HG02840 (cell line): ENCODE results near the gene CES3.

Source experiments
- ATAC-seq: cut with Tn5 transposase; IDR thresholded peaks from one replicate; pipeline ENCODE4 v1.9.1; 2021; ENCODE audit warnings: mild to moderate bottlenecking, moderate library complexity, moderate number of reproducible peaks; ENCODE audit not compliant: unreplicated experiment, low FRiP score

CES3 gene, protein sequence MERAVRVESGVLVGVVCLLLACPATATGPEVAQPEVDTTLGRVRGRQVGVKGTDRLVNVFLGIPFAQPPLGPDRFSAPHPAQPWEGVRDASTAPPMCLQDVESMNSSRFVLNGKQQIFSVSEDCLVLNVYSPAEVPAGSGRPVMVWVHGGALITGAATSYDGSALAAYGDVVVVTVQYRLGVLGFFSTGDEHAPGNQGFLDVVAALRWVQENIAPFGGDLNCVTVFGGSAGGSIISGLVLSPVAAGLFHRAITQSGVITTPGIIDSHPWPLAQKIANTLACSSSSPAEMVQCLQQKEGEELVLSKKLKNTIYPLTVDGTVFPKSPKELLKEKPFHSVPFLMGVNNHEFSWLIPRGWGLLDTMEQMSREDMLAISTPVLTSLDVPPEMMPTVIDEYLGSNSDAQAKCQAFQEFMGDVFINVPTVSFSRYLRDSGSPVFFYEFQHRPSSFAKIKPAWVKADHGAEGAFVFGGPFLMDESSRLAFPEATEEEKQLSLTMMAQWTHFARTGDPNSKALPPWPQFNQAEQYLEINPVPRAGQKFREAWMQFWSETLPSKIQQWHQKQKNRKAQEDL

GRCh38 chr16:66961065-66961744 lies at the start of gene CES3:
Gene CES3, plus strand, starts transcription at chr16:66961266. Its CDS starts 42 bp downstream, at chr16:66961308.
- ATAC-seq: no peak

GRCh38 chr16:66911801-66912200 lies 49.3 kb upstream of the CES3 start:
- ATAC-seq: no peak

GRCh38 chr16:66913081-66913480 lies 48.0 kb upstream of the CES3 start:
- no peak for ATAC-seq

DNA sequence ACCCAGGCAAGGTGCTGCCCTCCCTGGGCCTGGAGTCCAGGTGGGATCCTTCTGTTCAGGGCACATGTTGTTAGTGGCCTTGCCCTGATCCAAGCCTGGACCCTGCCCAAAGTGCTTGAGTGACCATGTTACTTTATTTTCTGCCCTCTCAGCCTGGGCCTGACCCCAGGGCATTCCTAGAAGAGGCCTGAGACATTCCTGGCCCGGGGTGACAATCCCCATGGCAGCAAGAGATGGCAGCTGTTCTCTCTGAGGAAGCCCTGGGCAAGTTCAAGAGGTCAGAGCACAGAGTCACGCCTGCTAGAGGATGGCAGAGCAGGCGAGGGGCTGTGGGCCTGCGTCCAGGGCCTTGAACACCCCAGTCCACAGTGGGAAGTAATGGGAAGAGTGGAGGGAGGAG lies 47.4 kb upstream of the CES3 start:
- ATAC-seq: no peak

DNA sequence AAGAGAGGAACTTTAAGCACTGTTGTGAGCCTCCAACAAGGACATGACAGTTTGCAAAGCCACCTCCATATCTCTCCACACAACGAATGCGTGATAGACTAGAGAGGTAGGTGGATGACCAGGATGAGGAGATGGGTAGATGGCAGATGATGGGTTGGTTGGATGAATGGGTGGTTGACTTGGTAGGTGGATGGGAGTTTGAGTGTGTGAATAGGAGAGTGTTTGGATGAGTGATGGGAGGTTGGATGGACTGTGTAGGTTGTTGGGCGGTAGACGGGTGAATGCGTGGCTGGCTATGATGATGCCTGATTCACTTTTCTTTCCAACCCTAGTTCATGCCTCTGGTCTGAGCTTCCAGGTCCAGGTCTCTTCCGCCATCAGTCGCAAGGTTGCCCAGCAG lies 46.5 kb upstream of the CES3 start:
- ATAC-seq: no peak

DNA sequence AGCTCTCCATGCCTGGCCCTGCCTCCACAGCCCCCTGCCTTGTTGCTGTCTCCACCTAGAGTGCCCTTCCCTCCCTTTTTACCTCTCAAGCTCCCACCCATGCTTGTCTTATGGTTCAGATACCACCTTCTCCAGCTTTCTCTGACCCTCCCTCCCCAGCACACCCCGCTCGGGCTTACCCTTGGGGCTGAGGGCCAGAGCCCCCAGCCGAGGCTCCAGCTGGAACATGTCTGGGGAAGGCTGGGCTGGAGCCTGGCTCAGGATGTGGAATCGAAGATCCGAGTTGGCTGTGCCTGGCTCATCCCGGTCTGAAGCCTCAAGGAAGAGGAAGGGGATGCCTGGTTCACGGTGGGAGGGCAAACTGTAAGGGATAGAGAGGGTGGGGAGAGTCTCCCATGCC lies 46.0 kb upstream of the CES3 start:
- ATAC-seq: no peak

DNA sequence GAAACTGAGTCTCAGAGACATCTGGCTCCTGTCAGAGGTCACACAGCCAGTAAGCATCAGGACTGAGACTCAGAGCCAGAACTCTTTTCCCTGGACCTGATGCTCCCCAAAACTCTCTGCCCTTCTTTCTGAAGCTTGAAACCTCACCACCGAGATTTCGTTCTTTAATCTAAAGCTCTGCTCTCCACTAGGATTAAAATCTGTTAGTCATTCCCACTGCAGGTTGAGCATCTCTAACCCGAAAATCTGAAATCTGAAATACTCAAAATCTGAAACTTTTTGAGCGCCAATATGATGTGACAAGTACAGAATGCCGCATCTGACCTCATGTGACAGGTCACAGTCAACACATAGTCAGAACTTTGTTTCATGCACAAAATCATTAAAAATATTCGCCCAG lies 44.5 kb upstream of the CES3 start:
- ATAC-seq: no peak

DNA sequence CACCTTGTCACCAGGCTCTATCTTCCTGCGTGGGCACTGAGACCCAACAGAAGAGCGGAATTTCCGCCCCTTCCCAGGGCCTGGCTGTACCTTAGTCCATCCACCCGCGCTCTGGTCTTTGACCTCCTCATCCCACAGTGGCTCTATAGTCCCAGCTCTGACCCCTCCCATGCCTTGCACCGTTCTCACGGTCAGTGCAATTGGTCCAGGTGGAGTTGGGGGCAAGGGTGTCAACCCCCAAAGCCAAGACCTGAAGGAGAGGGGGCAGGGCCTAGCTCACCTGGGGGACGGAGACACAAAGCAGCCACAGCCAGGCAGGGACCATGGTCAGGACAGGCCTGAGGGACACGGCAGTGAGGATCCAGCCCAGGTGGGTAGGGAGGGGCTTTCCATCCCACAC lies 43.3 kb upstream of the CES3 start:
- ATAC-seq: no peak

GRCh38 chr16:66918355-66918754 lies 42.7 kb upstream of the CES3 start:
- ATAC-seq: no peak

- no peak for ATAC-seq
These were observed 42.1 kb upstream of the CES3 start, which contains the start of gene CDH16 for GRCh38 chr16:66918803-66919568. Gene CDH16, minus strand, starts transcription at chr16:66918885. Its CDS starts 820 bp downstream, at chr16:66918065.

GRCh38 chr16:66919569-66920298 lies 41.3 kb upstream of the CES3 start:
- ATAC-seq: no peak

DNA sequence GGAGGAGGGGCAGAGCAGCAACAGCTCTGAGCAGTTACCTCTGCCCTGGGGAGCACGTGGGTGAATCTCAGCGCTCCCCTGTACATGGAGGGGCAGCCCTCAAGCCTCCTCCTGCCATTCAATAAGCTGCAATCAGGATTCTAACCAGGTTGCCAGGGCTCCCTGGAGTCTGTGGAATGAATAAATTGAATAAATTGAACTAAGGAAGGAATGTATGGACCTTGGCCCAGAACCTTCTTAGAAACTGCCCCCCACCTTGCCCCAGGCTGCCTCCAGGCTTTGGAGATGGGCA lies 40.8 kb upstream of the CES3 start:
- ATAC-seq: no peak

DNA sequence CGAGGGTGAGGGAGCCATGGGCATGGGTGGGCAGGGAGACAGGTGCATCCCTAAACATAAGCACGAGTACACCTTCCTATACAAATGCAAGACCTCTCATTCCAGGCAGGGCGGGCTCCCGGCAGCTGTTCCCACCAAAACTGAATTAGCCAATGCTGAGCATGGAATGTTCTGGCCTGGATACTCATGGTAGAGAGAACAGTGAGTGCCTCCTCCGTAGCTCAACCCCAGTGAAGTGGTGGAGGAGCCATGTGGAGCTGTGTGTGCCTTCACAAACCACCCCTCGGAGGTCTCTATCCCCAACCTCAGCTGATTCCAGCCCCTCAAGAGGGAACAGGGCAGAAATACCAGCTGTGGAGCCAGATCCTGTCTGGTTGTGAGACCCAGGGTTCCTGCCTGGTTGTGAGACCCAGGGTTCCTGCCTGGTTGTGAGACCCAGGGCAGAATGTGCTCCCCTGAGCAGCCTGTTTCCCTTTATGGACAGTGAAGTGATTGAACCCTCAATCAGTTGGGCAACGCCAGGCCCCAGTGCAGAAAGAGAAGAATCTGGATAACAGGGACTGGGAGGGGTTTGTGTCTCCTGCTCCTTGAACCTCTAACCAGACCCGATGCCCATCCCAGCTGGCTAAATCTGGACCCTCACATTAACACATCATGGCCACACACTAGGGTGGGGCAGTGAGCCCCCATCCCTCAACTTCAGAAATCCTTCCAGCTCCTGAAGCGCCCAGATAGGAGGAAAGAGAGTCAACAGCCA lies 40.0 kb upstream of the CES3 start:
- no peak for ATAC-seq

DNA sequence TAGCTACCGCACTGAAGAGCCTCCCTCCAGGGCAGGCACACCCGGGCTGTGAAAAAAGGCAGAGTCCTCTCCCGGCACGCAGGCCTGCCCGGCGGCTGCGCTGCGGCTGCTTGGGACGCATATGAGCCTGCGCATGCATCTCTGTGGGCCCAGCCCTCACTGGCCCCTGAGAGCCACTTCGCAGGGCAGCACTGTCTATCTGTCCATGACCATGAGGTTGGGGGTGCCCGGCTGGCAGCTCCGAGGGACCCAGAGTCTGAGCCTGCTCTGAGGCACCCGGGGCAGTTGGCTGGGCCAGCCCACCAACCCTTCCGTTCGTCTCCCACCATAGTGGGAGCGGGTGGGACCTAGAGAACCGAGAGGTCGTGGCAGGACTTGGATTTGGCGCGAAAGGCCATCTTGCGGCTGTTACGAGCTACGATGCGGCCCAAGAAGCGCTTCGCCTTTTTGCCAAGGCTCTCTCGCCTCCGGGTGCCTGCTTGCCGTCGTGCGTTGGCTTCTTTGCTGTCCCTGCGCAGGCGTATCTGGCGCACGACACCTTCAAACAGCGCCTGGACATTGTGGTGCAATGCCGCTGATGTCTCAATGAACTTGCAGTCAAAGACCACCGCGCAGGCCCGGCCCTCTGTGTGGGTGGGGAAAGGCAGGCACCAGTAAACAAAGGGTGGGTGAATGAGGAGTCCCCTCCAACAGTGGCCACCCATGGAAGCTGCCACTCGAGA lies 39.2 kb upstream of the CES3 start:
- ATAC-seq: no peak

GRCh38 chr16:66923247-66923731 lies 37.8 kb upstream of the CES3 start:
- no peak for ATAC-seq

DNA sequence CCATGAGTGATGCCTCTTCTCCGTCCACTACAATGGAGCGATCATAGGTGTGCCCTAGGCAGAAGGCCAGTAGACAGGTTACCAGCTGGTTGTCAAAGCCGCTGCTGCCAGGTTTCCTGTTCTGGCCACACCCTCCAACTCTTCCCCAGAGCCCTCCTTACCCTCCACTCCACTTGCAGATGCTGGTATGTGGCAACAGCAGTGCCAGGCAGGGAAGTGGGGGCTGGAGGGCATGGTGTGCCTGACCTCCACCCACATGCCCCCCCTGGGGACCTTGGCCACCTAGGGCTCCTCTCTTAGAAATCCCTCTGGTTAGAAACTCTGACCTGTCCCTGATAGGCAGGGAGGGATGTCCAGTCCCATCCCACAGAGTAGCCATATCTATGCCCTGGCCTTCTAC lies 37.2 kb upstream of the CES3 start:
- ATAC-seq: no peak

- no peak for ATAC-seq
These were observed 36.3 kb upstream of the CES3 start for GRCh38 chr16:66924527-66925321.

GRCh38 chr16:66925322-66925840 lies 35.7 kb upstream of the CES3 start, which contains the start of gene RRAD:
Gene RRAD, minus strand, starts transcription at chr16:66925535. Its CDS starts 356 bp downstream, at chr16:66925179.
- no peak for ATAC-seq
